SW 1271 (cell line): ENCODE measurements around the gene LSAMP.

Source experiments
- DNase-seq, 2 experiments: peaks; one replicate each; lab custom pipeline; 2025; lab: John Stamatoyannopoulos, UW

Gene LSAMP

GRCh38 chr3:116051040-116051439 is 394.2 kb downstream of the LSAMP start:
- DNase-seq, result no peak

GRCh38 chr3:116050311-116050915 is 394.9 kb downstream of the LSAMP start:
- no peak for DNase-seq

- no peak for DNase-seq
Measured at GRCh38 chr3:116048991-116049390, 396.3 kb downstream of the LSAMP start.

- DNase-seq, result no peak
Measured at GRCh38 chr3:116046350-116046749, 398.9 kb downstream of the LSAMP start.

- no peak for DNase-seq
Measured at GRCh38 chr3:116045314-116045713, 400.0 kb downstream of the LSAMP start.

- no peak for DNase-seq
Measured at GRCh38 chr3:116040152-116040551, 405.1 kb downstream of the LSAMP start.

- no peak for DNase-seq
Measured at GRCh38 chr3:116039651-116039985, 405.7 kb downstream of the LSAMP start.

- no peak for DNase-seq
Measured at GRCh38 chr3:116038968-116039650, 406.2 kb downstream of the LSAMP start.

- DNase-seq, result no peak
Measured at GRCh38 chr3:116037954-116038911, 407.1 kb downstream of the LSAMP start.

- no peak for DNase-seq
Measured at GRCh38 chr3:116035429-116035828, 409.9 kb downstream of the LSAMP start.

GRCh38 chr3:116034794-116035193 is 410.5 kb downstream of the LSAMP start:
- DNase-seq, result no peak

- no peak for DNase-seq
Measured at GRCh38 chr3:116034086-116034485, 411.2 kb downstream of the LSAMP start.

GRCh38 chr3:116033516-116033915 is 411.8 kb downstream of the LSAMP start:
- DNase-seq, result no peak

GRCh38 chr3:116032176-116032575 is 413.1 kb downstream of the LSAMP start:
- no peak for DNase-seq

- no peak for DNase-seq
Measured at GRCh38 chr3:116030131-116030850, 415.0 kb downstream of the LSAMP start.

GRCh38 chr3:116029266-116029665 is 416.0 kb downstream of the LSAMP start:
- no peak for DNase-seq

GRCh38 chr3:116028157-116028556 is 417.1 kb downstream of the LSAMP start:
- no peak for DNase-seq

- DNase-seq, result no peak
Measured at GRCh38 chr3:116020989-116021388, 424.3 kb downstream of the LSAMP start.

- no peak for DNase-seq
Measured at GRCh38 chr3:116020495-116020894, 424.8 kb downstream of the LSAMP start.

GRCh38 chr3:116019254-116019763 is 426.0 kb downstream of the LSAMP start:
- DNase-seq, result no peak

- no peak for DNase-seq
Measured at GRCh38 chr3:116018646-116019045, 426.6 kb downstream of the LSAMP start.

GRCh38 chr3:116015931-116016330 is 429.4 kb downstream of the LSAMP start:
- DNase-seq, result no peak
